ENCODE measurements around the gene BMERB1. TPM values are rescaled to one million over a fixed set of nuclear protein-coding genes. Genes with fewer than 3 reads are reported as not detected.
A peak's percentile ranks its signal among the peaks of the same experiment; 100 is the strongest.
"Not testable (repeated sequence)": the region's sequence is repeated elsewhere in the genome, so short reads cannot be mapped to it uniquely, and the experiment has no call there.

BMERB1 gene
- total and polyA plus RNA-seq, 7 experiments from 2014 or later = 0.51 to 8.2 (median 2.3) TPM

DNA sequence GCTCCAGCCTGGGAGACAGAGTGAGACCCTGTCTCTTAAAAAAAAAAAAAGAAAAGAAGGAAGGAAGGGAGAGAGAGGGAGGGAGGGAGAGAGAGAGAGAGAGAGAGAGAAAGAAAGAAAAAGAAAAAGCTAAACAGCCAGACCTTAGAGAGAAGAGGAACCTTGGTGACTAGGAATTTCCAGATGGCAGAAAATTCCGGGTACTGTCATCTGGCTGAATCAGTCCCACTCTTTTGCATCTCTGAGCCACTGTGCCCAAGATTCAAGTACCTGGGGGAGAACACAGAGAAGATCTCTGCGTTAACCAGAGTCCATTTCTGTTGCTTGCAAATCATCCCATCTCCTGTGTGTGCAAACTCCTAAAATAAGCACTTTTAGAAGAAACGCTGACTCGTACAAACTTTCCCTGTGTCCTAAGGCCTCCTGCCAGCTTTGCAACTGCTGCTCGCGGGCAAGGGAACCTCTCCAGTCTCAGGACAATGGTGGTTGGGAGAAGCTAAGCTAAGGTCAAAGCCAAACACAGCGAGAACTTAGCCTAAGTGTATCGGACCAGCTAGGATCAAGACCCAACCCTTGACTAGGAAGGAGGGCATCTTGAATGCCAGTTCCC is 18.0 kb downstream of the BMERB1 start:
- H3K9me3 Mint-ChIP-seq = no peaks in the 10 kb centered on the region
- intact Hi-C loops (cut with micrococcal nuclease) = no loop called here

DNA sequence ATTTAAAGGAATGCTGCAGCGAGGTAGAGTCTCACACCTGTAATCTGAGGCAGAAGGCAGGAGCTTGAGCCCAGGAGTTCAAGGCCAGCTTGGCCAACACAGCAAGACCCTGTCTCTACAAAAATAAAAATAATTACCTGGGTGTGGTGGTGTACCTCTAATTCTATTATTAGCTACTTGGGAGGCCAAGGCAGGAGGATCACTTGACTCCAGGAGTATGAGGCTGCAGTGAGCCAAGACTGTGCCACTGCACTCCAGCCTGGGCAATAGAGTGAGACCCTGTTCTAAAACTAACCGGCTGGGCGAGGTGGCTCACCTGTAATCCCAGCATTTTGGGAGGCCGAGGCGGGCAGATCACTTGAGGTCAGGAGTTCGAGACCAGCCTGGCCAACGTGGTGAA is 18.9 kb downstream of the BMERB1 start:
- H3K36me3 ChIP-seq (ENCODE audit: control insufficient read depth in 2 of 3, insufficient read depth in 3 of 3, low read length in 3 of 3); H3K4me3 ChIP-seq (ENCODE audit: low read length); H3K27ac ChIP-seq (ENCODE audit: low read depth, low read length); H3K27ac Mint-ChIP-seq; POLR2A ChIA-PET; intact Hi-C loops (cut with micrococcal nuclease); ATAC-seq; H3K4me1 ChIP-seq (ENCODE audit: control insufficient read depth in 2 of 2, insufficient read depth in 2 of 2, low read length in 2 of 2); H3K27me3 Mint-ChIP-seq; H3K9me3 Mint-ChIP-seq; H3K36me3 Mint-ChIP-seq; CTCF ChIA-PET; H3K27me3 ChIP-seq (ENCODE audit: control insufficient read depth in 2 of 2, insufficient read depth in 2 of 2, low read length in 2 of 2); DNase-seq; H3K4me3 Mint-ChIP-seq; H3K9me3 ChIP-seq (ENCODE audit: control insufficient read depth in 2 of 3, low read length in 3 of 3); H3K4me1 Mint-ChIP-seq: not testable (repeated sequence)

More for the DNA sequence above, 18.0 kb downstream of the BMERB1 start:
- no peaks in the 10 kb centered on the region for H3K27me3 ChIP-seq (ENCODE audit: control insufficient read depth in 2 of 2, insufficient read depth in 2 of 2, low read length in 2 of 2)
- Mint-ChIP-seq H3K36me3 (no peaks in the 10 kb centered on the region), H3K27ac (no peak overlapping the region), H3K27me3 (peaks cover 0 to 9% (median 0%) of the 10 kb centered on the region in 5 donors), H3K4me3 (no peak overlapping the region), H3K4me1 (peaks cover 0 to 3% (median 0%) of the 10 kb centered on the region in 7 donors)
- ATAC-seq (no peak), DNase-seq (no peak)
- no peak overlapping the region for H3K27ac ChIP-seq (ENCODE audit: low read depth, low read length)
- no peaks in the 10 kb centered on the region for H3K9me3 ChIP-seq (ENCODE audit: control insufficient read depth in 2 of 3, low read length in 3 of 3)
- no peaks in the 10 kb centered on the region for H3K4me1 ChIP-seq (ENCODE audit: control insufficient read depth in 2 of 2, insufficient read depth in 2 of 2, low read length in 2 of 2)
- H3K4me3 ChIP-seq (ENCODE audit: low read length) = no peak overlapping the region
- POLR2A ChIA-PET = no interaction called here
- CTCF ChIA-PET = interaction anchor here (0.6 kb wide), 1 partner anchor 210 kb away, joined by 3 read pairs; no protein-coding TSS in a partner anchor
- no peaks in the 10 kb centered on the region for H3K36me3 ChIP-seq (ENCODE audit: control insufficient read depth in 2 of 3, insufficient read depth in 3 of 3, low read length in 3 of 3)

DNA sequence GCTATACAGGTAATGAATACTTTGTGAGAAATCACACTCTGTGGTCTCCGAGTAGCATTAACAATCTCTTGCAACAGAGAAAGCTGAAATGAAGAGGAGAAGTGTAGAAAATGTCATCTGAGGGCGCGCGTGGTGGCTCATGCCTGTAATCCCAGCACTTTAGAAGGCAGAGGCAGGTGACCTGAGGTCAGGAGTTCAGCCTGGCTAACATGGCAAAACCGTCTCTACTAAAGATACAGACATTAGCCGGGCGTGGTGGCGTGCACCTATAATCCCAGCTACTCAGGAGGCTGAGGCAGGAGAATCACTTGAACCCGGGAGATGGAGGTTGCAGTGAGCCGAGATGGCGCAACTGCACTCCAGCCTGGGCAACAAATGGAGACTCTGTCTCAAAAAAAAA is 20.5 kb downstream of the BMERB1 start:
- DNase-seq; H3K27ac ChIP-seq (ENCODE audit: low read depth, low read length); H3K27me3 ChIP-seq (ENCODE audit: control insufficient read depth in 2 of 2, insufficient read depth in 2 of 2, low read length in 2 of 2); ATAC-seq; H3K9me3 ChIP-seq (ENCODE audit: control insufficient read depth in 2 of 3, low read length in 3 of 3); POLR2A ChIA-PET; H3K4me3 ChIP-seq (ENCODE audit: low read length); H3K36me3 Mint-ChIP-seq; H3K4me1 Mint-ChIP-seq; H3K4me1 ChIP-seq (ENCODE audit: control insufficient read depth in 2 of 2, insufficient read depth in 2 of 2, low read length in 2 of 2); H3K4me3 Mint-ChIP-seq; CTCF ChIA-PET; H3K9me3 Mint-ChIP-seq; H3K27me3 Mint-ChIP-seq; intact Hi-C loops (cut with micrococcal nuclease); H3K36me3 ChIP-seq (ENCODE audit: control insufficient read depth in 2 of 3, insufficient read depth in 3 of 3, low read length in 3 of 3): not testable (repeated sequence)
- H3K27ac Mint-ChIP-seq = peak overlapping the region in 1 of 9 donors; percentile 13

DNA sequence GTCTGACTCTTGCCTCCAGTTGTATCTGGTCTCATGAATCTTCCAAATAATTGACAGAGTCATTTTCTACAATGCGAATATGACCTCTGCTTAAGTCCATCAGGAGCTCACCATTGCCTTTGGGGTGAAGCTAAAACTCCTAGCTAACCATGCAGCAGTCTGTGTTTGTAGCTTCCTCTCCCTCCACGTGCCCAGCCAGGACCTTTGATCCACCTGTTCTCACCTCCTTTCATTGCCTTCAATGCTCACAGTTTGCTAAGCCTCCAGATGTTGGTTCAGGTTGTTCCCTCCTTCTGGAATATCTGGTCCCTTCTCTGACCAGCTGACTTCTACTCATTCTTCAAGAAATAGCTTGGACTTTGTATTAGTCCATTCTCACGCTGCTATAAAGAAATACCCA is 23.0 kb downstream of the BMERB1 start:
- no peak overlapping the region for H3K4me3 Mint-ChIP-seq
- H3K36me3 ChIP-seq (ENCODE audit: control insufficient read depth in 2 of 3, insufficient read depth in 3 of 3, low read length in 3 of 3) = no peaks in the 10 kb centered on the region
- no peaks in the 10 kb centered on the region for H3K4me1 ChIP-seq (ENCODE audit: control insufficient read depth in 2 of 2, insufficient read depth in 2 of 2, low read length in 2 of 2)
- DNase-seq (no peak), ATAC-seq (no peak)
- H3K4me3 ChIP-seq (ENCODE audit: low read length) = no peak overlapping the region
- peaks cover 0 to 1% (median 0%) of the 10 kb centered on the region in 11 donors for H3K9me3 Mint-ChIP-seq
- no peaks in the 10 kb centered on the region for H3K36me3 Mint-ChIP-seq
- intact Hi-C loops (cut with micrococcal nuclease) = no loop called here
- H3K27me3 Mint-ChIP-seq = peaks cover 0 to 5% (median 4%) of the 10 kb centered on the region in 5 donors
- no peaks in the 10 kb centered on the region for H3K4me1 Mint-ChIP-seq
- CTCF ChIA-PET = no interaction called here
- H3K27me3 ChIP-seq (ENCODE audit: control insufficient read depth in 2 of 2, insufficient read depth in 2 of 2, low read length in 2 of 2) = no peaks in the 10 kb centered on the region
- H3K27ac ChIP-seq (ENCODE audit: low read depth, low read length) = no peak overlapping the region
- H3K9me3 ChIP-seq (ENCODE audit: control insufficient read depth in 2 of 3, low read length in 3 of 3) = no peaks in the 10 kb centered on the region
- no peak overlapping the region for H3K27ac Mint-ChIP-seq
- POLR2A ChIA-PET = no interaction called here

DNA sequence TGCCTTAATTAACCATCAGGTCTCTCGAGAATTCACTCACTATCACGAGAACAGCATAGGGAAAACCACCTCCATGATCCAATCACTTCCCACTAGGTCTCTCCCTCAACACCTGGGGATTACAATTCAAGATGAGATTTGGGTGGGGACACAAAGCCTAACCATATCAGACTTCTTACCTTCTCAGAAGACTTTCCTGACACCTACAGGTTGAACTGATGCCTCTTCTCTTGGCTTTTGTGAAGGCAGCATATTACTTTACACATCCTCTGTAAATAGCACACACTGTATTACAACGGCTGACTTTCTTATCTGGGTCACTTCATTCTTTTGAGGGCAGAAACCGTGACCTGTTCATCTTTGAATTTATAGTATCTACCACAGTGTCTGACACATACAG is 23.6 kb downstream of the BMERB1 start:
- intact Hi-C loops (cut with micrococcal nuclease) = no loop called here
- ChIA-PET CTCF (no interaction called here), POLR2A (no interaction called here)
- no peaks in the 10 kb centered on the region for H3K4me1 Mint-ChIP-seq
- ATAC-seq = no peak
- H3K27me3 Mint-ChIP-seq = peaks cover 0 to 5% (median 4%) of the 10 kb centered on the region in 5 donors
- no peak overlapping the region for H3K27ac Mint-ChIP-seq
- no peaks in the 10 kb centered on the region for H3K36me3 ChIP-seq (ENCODE audit: control insufficient read depth in 2 of 3, insufficient read depth in 3 of 3, low read length in 3 of 3)
- no peak overlapping the region for H3K27ac ChIP-seq (ENCODE audit: low read depth, low read length)
- H3K9me3 Mint-ChIP-seq = peaks cover 0 to 1% (median 0%) of the 10 kb centered on the region in 11 donors
- no peak overlapping the region for H3K4me3 Mint-ChIP-seq
- H3K36me3 Mint-ChIP-seq = no peaks in the 10 kb centered on the region
- H3K9me3 ChIP-seq (ENCODE audit: control insufficient read depth in 2 of 3, low read length in 3 of 3) = no peaks in the 10 kb centered on the region
- no peak for DNase-seq
- no peaks in the 10 kb centered on the region for H3K4me1 ChIP-seq (ENCODE audit: control insufficient read depth in 2 of 2, insufficient read depth in 2 of 2, low read length in 2 of 2)
- H3K27me3 ChIP-seq (ENCODE audit: control insufficient read depth in 2 of 2, insufficient read depth in 2 of 2, low read length in 2 of 2) = no peaks in the 10 kb centered on the region
- H3K4me3 ChIP-seq (ENCODE audit: low read length) = no peak overlapping the region

DNA sequence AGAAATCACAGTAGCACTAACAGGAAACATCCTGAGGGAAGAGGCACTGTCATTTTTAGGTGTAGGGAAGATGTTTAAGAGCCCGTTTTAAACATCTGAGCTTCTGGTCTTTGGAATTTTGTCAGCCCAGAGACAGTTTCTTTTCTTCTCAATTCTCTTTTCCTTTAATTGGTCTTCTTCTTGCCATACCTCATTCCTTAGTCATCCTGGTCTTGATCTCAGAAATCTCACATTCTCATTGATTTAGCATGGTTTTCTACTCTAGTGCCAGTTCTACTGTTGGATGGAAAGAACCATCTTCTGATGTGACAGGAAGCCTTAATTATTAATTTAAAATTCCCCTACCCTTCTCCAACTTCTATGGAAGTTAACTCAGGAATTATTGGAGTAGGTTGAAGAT is 25.4 kb downstream of the BMERB1 start:
- POLR2A ChIA-PET = no interaction called here
- Mint-ChIP-seq H3K4me1 (no peaks in the 10 kb centered on the region), H3K36me3 (no peaks in the 10 kb centered on the region), H3K9me3 (peaks cover 0 to 1% (median 0%) of the 10 kb centered on the region in 11 donors), H3K27me3 (peaks cover 0 to 5% (median 4%) of the 10 kb centered on the region in 5 donors), H3K27ac (no peak overlapping the region), H3K4me3 (no peak overlapping the region)
- H3K4me1 ChIP-seq (ENCODE audit: control insufficient read depth in 2 of 2, insufficient read depth in 2 of 2, low read length in 2 of 2) = no peaks in the 10 kb centered on the region
- intact Hi-C loops (cut with micrococcal nuclease) = no loop called here
- no peaks in the 10 kb centered on the region for H3K27me3 ChIP-seq (ENCODE audit: control insufficient read depth in 2 of 2, insufficient read depth in 2 of 2, low read length in 2 of 2)
- no peaks in the 10 kb centered on the region for H3K36me3 ChIP-seq (ENCODE audit: control insufficient read depth in 2 of 3, insufficient read depth in 3 of 3, low read length in 3 of 3)
- ATAC-seq (no peak), DNase-seq (no peak)
- no peak overlapping the region for H3K4me3 ChIP-seq (ENCODE audit: low read length)
- no peak overlapping the region for H3K27ac ChIP-seq (ENCODE audit: low read depth, low read length)
- no peaks in the 10 kb centered on the region for H3K9me3 ChIP-seq (ENCODE audit: control insufficient read depth in 2 of 3, low read length in 3 of 3)
- CTCF ChIA-PET = no interaction called here

DNA sequence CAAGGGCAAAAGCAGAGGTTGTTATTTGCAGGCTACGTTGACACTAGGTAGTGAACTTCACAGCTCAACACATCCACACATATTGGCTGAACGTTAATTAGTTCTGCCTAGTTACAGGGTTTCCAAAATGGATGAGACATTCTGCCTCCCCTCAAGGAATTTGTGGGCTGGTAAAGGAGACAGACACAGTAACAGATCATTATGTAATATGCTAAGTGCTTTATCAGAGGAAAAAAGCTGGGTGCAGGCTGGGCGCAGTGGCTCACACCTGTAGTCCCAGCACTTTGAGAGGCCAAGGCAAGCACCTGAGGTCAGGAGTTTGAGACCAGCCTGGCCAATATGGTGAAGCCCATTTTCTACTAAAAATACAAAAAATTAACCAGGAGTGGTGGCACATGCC is 26.2 kb downstream of the BMERB1 start:
- H3K27ac Mint-ChIP-seq = no peak overlapping the region
- Histone ChIP-seq H3K4me1 (ENCODE audit: control insufficient read depth in 2 of 2, insufficient read depth in 2 of 2, low read length in 2 of 2) (no peaks in the 10 kb centered on the region), H3K27ac (ENCODE audit: low read depth, low read length) (no peak overlapping the region), H3K36me3 (ENCODE audit: control insufficient read depth in 2 of 3, insufficient read depth in 3 of 3, low read length in 3 of 3) (no peaks in the 10 kb centered on the region), H3K9me3 (ENCODE audit: control insufficient read depth in 2 of 3, low read length in 3 of 3) (no peaks in the 10 kb centered on the region), H3K27me3 (ENCODE audit: control insufficient read depth in 2 of 2, insufficient read depth in 2 of 2, low read length in 2 of 2) (no peaks in the 10 kb centered on the region), H3K4me3 (ENCODE audit: low read length) (no peak overlapping the region)
- intact Hi-C loops (cut with micrococcal nuclease) = no loop called here
- peaks cover 0 to 5% (median 4%) of the 10 kb centered on the region in 5 donors for H3K27me3 Mint-ChIP-seq
- H3K9me3 Mint-ChIP-seq = peaks cover 0 to 1% (median 0%) of the 10 kb centered on the region in 11 donors
- ATAC-seq (no peak), DNase-seq (no peak)
- ChIA-PET CTCF (no interaction called here), POLR2A (no interaction called here)
- no peaks in the 10 kb centered on the region for H3K4me1 Mint-ChIP-seq
- no peak overlapping the region for H3K4me3 Mint-ChIP-seq
- H3K36me3 Mint-ChIP-seq = no peaks in the 10 kb centered on the region

Data from naive thymus-derived CD4-positive, alpha-beta T cell (primary cell).